HG03521 (cell line): ENCODE results near the gene ICE2.

ENCODE experiments used
- ATAC-seq: cut with Tn5 transposase; IDR thresholded peaks from one replicate; pipeline ENCODE4 v1.9.1; 2021; ENCODE audit warnings: mild to moderate bottlenecking, moderate library complexity; ENCODE audit not compliant: unreplicated experiment

The ICE2 gene

DNA sequence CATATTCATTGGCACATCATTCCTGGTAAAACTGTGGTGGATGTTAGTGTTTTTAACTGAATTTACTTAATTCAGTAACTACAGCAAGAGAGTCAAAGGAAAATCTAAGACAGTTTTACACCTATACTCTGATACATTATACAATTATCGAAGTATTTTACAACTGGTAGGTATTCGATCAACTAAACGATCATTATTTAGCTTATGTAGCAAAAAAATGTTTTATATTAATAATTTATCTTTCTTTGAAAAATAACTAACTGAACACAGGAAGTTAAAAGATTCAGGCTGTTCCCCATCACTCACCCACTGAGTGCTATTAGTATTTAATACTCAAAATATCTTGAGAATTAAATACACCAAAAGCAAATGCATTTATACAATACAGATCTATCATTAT lies 21.0 kb downstream of the ICE2 start:
- ATAC-seq: no peak

DNA sequence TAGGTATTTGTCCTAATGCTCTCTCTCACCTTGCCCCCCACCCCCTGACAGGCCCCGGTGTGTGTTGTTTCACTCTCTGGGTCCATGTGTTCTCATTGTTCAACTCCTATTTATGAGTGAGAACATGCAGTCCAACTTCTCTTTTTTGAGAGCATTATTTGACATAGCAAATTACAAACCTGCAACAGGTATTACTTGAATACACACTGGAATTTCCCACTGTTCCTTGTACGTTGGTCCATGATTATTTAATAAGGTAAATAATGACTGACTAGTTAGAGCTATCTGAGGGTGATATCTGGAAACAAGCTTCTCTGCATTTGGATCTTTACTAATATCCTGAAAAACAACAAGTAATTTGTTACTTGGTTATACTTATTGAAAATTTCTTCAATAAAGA lies 24.1 kb downstream of the ICE2 start:
- no peak for ATAC-seq

DNA sequence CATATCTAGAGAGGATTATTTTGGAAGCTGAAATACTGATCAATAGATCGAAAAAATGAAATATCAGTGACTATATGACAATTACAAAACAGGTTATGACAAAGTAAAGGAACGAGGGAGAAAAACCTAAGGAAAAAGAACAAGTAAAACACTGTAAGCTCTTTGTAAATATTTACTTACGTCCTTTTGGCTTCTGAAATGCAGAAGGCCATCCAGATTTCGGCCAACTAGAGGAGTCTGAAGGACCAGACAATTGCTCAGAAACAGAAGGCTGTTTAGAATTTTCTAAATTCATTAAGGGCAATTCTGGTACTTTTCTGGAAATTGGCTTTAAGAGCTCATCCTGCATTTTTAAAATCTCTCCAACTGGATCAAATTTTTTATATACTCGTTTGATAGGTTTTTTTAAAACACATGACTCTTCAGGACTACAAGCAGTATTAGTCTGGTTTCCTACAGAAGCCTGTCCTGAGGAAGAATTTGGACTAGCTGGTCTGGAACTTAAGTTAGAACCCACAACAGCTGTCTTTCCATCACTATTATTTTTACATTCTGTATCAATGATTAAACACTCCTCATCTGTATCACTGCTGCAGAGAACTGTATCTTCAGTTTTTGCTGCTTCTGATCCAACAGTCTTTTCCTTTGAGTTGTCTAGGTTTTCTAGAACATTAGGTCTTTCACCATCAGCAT lies 30.1 kb downstream of the ICE2 start:
- ATAC-seq: no peak

DNA sequence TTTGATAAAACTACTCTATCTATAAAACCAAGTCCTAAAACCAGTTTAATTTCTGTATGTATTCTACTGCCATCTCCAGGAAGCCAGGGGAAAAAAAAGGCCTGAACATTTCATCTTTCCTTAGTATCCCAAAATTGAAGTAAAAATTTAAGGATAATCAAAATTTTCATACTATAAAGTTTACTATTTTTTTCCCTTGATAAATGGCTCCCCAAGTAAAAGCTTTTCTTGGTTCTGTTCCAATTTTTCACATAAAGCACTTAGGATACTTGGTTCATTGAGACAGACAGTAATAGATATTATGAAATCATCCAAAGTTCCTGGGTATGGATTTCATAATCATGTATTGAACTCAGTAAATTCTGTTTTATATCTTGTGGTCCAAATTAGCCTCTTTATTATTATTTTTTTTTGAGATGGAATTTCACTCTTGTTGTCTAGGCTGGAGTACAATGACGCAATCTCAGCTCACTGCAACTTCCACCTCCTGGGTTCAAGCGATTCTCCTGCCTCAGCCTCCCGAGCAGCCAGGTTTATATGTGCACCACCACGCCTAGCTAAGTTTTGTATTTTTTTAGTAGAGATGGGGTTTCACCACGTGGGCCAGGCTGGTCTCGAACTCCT lies 34.5 kb downstream of the ICE2 start:
- ATAC-seq: no peak

DNA sequence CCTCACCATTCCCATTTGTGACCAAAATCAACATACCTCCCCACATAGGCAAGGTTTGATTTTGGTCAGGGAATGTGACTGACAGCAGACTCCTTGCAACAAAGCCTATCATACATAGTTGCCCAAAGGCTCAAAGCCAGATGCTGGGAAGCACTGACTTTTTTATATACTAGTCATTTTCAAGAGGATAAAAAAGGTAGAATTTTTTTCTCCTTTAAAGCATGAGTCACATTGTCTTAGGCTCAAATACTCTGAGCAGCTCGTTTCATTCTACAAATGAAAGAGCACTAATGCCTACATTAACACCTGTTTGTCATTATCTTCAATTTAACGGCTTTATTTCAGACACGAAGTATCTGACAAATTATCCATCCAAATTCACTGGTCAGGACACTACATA lies 36.2 kb downstream of the ICE2 start:
- ATAC-seq: no peak

DNA sequence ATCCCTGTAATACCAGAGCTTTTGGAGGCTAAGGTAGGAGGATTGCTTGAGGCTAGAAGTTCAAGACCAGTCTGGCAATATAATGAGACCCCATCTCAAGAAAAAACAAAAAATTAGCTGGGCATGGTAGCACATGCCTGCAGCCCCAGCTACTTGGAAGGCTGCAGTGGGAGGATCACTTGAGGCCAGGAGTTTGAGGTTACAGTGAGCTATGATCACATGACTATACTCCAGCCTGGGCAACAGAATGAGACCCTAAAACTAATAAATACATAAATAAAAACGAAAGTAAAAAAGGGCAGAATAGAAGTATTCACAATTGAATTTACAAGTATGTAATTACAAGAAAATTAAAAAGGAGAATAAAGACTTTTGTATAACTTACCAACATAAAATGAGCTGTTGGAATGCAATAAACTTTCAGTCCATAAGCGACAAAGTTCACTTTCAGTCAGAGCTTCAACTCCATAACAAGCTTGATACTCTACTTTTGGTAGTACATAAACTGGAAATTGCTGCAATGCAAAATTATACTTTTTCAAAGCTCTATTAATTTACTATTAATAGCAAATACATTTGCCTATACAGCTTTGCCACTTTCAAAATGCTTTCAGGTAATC lies 36.8 kb downstream of the ICE2 start:
- no peak for ATAC-seq

DNA sequence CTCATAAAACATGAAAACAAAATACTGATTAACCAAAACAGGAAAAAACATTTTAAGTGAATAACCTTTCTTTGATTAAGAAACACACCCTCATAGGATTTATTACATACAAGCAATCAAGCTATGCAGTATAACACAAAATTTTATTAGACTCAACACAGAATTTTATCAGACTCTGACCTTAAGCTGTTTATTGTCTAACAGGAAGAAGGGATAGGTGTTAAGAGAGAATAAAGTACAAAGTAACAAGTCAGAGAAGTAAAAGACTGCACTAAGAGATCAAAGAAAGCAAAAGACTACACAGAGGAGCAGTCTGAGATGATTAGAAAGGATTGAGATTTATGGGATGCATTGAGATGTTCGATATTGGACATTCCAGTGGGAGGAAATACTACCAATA lies 37.6 kb downstream of the ICE2 start:
- ATAC-seq: no peak

DNA sequence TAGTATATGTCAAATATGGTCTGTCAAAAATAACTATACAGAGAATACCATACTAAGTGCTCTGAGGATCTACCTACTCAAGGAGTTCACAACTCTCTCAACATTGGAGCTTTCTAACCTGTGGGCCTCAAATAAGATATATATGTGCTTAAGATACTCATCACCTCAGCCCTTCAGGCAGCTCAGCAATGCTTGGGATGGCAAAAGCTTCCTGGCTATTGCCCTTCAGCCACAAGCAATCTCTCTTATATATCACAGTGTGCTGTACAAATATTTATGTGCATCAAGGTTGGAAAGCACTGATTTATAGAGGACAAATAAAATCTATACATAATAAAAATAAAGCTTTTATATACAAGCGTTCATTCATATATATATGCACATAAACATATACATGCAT lies 40.3 kb downstream of the ICE2 start:
- ATAC-seq: no peak

DNA sequence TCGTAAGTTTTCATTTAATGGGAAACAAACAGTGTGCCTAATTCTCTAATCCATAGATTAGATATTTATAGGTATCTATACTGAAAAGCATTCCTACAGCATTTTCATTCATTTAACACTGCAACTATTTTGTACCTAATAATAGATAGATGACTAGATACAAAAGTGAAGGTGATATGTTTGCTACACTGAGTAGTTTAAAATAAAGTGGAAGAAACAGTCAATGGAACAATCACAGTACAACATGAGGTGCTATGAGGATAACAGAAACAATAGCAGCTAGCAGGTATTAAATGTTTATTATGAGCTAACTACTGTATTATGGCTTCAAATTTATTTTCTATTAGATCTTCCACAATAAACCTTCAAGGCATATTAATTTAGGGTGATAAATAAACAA lies 50.0 kb downstream of the ICE2 start:
- no peak for ATAC-seq

DNA sequence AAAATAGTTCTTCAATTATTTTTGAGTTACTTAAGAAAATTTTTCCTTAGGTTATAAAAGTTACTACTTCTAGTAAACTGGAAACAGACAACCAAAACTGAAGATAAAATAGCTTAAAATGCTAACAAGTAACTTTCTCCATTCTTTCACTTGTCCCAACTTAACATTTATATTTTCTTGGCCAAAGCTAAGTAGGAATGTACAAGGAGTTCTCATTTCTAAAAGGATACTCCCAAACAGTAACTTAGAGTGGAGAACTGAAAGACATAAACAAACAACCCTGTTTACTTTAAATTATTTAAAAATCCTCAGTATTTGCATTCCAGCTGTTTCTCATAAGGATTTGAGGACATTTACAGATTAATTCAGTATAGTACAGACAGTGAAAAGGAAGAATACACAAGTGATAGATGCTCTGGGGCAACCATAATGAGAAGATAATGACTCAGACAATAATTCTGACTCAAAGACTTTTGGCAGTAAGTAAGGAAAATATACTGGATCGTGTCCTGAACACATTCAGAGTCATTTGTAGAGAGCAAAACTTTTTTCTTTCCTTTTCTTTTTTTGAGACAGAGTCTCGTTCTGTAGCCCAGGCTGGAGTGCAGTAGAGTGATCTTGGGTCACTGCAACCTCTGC lies 52.0 kb downstream of the ICE2 start:
- no peak for ATAC-seq

DNA sequence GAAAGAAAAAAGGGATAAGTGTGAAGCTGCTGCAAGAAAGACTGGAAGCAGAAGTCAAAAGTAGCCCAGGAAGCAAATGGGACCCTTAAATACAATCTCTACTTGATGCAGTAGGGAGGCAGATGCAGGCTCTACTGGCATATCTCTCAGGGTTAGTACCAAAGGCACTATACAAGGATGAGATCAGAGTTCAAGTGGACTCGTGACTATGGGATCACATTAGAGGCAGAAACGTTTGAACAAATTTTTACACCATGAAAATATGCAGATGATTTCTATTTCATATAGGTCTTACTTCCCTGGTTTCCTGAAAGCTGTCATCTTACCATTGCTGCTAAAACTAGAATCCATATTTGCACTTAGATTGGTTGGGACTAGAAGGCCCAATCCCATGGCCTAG lies 53.5 kb downstream of the ICE2 start:
- ATAC-seq: no peak

DNA sequence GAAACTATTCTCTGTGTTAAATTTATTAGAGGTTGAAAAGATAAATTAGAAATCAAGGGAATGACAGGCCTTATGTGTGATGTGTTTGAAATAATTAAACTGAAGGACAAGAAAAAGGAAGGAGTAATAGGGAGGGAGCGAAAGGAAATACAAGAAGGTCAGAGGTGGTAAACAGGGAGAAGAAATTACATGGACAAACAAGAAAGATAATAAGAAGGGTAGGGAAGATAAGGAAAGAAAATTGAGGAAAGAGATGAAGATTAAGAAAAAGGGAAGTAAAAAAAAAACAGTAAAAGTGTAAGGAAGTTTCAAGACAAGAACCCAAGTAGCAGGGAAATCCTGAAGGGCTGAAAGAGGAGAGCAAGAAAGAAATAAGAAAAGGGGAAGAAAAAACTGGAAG lies 54.9 kb downstream of the ICE2 start:
- ATAC-seq: no peak

DNA sequence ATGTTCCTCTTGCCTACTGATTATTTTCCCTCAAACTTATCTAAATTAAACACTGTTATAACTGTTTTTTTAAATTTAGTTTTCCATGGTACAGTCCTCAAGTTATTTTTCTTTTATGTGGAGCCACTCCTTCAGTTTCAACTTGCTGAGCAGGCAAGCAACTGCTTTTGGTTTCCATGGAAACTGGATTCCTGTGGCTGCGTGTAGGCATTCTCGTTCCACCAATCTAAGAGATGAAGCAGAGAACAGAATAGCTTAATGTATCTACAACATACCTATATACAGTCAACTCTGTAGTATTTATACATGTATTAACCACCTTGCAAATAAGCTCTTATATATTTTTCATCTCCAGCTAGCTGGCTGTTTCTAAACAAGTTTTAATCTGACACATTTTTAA lies 55.4 kb downstream of the ICE2 start:
- no peak for ATAC-seq

DNA sequence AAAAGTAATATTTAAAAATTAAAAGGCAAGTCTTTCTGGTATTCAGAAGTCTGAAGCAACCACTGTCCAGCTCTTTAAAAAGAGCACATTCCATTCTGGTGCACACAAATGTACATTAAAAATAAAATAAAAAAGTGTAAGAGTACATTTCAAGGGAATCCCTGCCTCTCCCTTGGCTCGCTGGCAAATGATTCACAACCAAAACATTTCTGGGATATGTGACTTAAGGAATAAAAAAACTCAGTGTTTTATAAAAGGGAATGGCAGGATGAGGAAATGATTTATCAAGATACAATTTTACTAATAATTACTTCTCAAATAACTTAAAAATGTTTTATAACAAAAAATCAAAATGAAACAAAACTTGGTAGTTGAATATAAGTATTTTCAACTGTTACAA lies 57.4 kb downstream of the ICE2 start:
- ATAC-seq: no peak

DNA sequence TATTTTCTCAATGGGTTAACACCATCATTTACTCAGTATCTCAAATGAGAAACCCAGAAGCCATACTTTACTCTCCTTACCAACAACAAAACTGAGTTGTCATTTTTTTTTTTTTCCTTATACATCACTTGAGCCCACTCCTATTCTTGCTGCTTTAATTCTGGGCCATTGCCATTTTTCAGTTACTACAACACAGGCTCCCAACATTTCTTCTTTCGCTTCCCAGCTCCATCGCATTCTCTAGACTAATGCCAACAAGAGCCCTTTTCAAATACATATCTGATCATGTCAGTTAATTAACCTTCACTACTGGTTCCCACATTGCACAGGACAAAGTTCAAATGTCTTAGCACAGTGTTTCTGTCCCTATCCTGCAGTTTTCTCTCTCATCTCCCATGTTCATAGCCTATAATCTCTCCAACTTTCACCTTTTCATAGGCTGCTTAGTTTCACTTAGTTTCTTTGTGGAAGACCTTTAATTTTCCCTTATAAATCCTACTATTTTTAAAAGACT lies 58.7 kb downstream of the ICE2 start:
- ATAC-seq: no peak

DNA sequence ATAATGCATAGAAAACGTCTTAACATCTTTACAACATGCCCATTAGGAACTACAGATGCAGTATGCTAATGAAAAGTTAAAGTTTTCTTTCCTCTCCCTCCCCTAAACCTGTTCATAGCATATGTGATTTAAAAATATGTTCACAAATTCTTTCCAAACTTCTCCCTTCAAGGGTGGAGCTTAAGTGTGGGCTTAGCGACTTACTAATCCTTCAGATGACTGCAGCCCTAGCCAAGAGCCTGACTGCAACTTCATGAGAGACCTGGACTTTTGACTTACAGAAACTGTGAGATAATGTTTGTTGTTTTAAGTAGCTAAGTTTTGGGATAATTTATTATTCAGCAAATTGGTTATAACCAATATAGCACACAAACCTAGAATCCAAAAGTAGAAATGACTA lies 59.2 kb downstream of the ICE2 start:
- no peak for ATAC-seq

DNA sequence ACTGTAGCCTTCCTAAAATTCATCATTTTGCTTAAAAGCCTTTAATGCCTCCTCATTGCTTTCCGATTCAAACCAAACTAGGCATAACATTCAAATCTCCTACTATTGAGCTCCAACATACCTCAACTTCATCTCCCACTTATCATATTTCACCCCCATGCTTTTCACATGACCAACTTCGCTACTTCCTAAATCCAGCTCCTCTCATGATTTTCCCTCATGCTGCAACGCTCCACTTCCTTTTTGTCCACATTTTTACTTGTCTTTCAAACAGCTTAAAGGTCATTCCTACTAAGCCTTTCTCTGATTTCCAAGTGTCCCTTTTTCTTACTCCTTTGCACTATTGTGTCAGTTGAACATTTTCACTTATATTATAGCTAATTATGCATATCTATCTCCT lies 60.8 kb downstream of the ICE2 start:
- ATAC-seq: no peak

DNA sequence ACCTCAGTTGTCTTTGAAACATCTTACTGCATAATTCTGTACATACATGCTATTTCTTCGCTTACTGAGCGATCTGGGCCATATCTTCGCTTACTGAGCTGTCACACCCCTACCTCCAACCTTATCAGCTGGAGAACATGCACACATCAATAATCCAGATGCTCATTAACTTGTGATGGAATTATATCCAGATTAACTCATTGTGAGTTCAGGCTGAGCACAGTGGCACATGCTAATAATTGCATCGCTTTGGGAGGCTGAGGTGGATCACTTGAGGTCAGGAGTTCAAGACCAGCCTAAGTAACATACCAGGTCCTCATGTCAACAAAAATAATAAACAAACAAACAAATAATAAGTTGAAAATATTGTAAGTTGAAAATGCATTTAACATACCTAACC lies 61.8 kb downstream of the ICE2 start:
- ATAC-seq: no peak

DNA sequence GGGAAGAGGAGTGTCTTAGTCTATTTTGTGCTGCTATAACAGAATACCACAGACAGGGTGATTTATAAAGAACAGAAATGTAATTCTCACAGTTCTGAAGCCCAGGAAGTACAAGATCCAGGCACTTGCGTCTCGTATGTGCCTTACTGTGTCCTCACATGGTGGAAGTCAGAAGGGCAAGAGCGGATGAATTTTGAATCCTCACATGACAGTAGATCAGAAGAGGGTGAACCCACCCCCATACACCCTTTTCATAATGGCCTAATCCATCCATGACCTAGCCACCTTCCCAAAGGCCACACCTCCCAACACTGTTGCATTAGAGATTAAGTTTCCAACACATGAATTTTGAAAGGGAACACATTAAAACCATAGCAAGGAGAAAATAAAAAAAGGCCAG lies 62.5 kb downstream of the ICE2 start:
- no peak for ATAC-seq

DNA sequence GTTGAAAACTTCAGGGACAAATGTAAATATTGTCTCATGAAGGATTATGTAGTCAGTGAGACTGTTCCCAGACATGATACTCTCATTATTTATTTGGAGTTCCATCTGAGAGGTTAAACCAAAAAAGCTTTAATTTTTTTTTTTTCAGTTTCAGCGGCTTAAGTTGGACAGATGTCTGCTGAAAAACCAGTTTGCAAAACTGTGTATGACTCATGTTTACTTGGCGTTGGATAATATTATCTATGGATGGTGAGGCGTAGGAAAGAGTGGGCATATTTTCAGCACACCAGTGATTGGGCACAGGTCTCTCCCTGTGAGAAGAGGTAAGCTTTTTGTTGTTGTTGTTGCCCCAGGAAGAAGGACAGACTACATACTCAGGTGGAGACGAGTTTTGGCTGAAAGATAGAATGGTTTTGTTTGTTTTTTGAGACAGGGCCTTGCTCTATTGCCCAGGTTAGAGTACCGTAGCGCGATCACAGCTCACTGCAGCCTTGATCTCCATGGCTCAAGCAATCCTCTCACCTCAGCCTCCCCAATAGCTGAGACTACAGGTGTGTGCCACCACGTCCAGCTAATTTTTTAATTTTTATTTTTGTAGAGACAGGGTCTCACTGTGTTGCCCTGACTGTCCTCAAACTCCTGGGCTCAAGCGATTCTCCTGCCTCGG lies 64.8 kb downstream of the ICE2 start:
- ATAC-seq: no peak

DNA sequence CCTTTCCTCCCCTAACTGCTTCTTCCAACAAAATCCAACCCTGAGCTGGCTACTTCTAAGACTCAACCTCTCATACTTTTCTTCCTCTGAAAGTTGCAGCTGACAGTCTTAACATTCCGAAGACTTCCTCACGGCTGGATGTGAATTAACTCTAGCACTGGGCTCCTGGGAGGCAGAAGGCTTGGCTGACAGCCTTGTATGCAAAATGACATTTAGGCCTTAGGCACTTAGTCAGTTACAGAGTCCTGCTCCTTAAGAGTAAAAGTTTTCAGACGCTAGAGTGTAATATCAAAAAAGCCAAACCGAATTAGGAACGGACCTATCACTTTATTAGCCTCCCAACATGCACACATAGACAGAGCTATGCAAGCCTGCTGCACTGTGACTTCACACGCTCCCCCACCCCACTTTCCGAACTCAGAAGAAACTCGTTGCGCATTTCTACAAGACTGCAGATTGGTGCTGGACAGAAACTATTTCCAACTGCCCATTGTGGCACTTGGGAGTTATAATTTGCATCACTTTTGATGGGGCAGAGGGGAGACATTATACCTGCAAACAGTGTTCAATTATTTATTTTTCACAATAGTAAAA lies 65.6 kb downstream of the ICE2 start:
- no peak for ATAC-seq
